PC-9 (cell line): ENCODE data around the gene GK.

Experiments used
- EZH2 ChIP-seq: fragments of 200-600 bp; sonication (generic); IDR thresholded peaks from 2 replicates; pipeline ENCODE4 v1.8.0; 2017; ENCODE audit warnings: antibody characterized with exemption, low read depth
- TF ChIP-seq, protein P1 (sequence below): fragments of 200-600 bp; sonication (generic); conservative IDR thresholded peaks from 2 replicates; pipeline ENCODE4 v1.6.1; 2017; ENCODE audit warnings: mixed run types, antibody characterized with exemption, mild to moderate bottlenecking, moderate library complexity

- TF ChIP-seq, protein P1, sequence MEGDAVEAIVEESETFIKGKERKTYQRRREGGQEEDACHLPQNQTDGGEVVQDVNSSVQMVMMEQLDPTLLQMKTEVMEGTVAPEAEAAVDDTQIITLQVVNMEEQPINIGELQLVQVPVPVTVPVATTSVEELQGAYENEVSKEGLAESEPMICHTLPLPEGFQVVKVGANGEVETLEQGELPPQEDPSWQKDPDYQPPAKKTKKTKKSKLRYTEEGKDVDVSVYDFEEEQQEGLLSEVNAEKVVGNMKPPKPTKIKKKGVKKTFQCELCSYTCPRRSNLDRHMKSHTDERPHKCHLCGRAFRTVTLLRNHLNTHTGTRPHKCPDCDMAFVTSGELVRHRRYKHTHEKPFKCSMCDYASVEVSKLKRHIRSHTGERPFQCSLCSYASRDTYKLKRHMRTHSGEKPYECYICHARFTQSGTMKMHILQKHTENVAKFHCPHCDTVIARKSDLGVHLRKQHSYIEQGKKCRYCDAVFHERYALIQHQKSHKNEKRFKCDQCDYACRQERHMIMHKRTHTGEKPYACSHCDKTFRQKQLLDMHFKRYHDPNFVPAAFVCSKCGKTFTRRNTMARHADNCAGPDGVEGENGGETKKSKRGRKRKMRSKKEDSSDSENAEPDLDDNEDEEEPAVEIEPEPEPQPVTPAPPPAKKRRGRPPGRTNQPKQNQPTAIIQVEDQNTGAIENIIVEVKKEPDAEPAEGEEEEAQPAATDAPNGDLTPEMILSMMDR = no peak
- no peak for TF ChIP-seq EZH2
Observed at GRCh38 chrX:30622361-30622760, 30.9 kb upstream of the GK start.
